T-helper 2 cell treated with Interferon-gamma antibody and Interleukin-4, amounts not matched to agents 5 μg/mL and 100 μg/mL, for 36 hours (primary cell): Measurements from ENCODE around the gene NEU4.
A peak's percentile ranks its signal among the peaks of the same experiment; 100 is the strongest.

ENCODE experiments used
- DNase-seq: peaks from one replicate; pipeline ENCODE4 v3.0.0; 2021; ENCODE audit warnings: low spot score
- H3K27ac Mint-ChIP-seq: one replicate; pipeline ENCODE4 v1.8.0; 2021; ENCODE audit warnings: mild to moderate bottlenecking, mixed read lengths
- H3K27me3 Mint-ChIP-seq: one replicate; pipeline ENCODE4 v1.8.0; 2021; ENCODE audit warnings: low read depth, mixed read lengths
- H3K36me3 Mint-ChIP-seq: one replicate; pipeline ENCODE4 v1.8.0; 2021; ENCODE audit warnings: low read depth, mixed read lengths
- H3K4me1 Mint-ChIP-seq: one replicate; pipeline ENCODE4 v1.8.0; 2021; ENCODE audit warnings: low read depth, mixed read lengths
- H3K4me3 Mint-ChIP-seq: one replicate; pipeline ENCODE4 v1.8.0; 2022; ENCODE audit warnings: mild to moderate bottlenecking, moderate library complexity, mixed read lengths
- H3K9me3 Mint-ChIP-seq: one replicate; pipeline ENCODE4 v1.8.0; 2021; ENCODE audit warnings: mixed read lengths

The NEU4 gene

GRCh38 chr2:241841181-241842066 is 32.4 kb downstream of the NEU4 start:
- Mint-ChIP-seq H3K9me3 (no peaks in the 10 kb centered on the region), H3K36me3 (no peaks in the 10 kb centered on the region), H3K4me3 (no peak overlapping the region), H3K27ac (no peak overlapping the region), H3K27me3 (peaks cover 24% of the 10 kb centered on the region), H3K4me1 (peaks cover 26% of the 10 kb centered on the region)
- DNase-seq, result no peak

DNA sequence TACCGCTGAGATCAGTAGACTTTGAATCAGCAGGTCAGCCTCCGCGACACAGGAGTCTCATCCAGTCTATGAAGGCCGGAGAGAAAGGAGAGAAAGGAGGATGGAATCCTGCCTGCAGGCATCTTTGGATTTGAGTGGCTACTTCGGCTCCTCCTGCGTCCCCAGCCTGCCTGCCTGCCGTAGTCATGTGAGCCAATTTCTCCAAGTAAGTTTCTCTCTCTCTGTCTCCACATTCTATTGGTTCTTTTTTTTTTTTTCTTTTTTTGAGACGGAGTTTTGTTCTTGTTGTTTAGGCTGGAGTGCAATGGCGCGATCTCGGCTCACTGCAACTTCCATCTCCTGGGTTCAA is 33.0 kb downstream of the NEU4 start:
- Mint-ChIP-seq H3K9me3 (no peaks in the 10 kb centered on the region), H3K4me3 (no peak overlapping the region), H3K4me1 (peaks cover 28% of the 10 kb centered on the region), H3K36me3 (no peaks in the 10 kb centered on the region), H3K27ac (no peak overlapping the region), H3K27me3 (peaks cover 19% of the 10 kb centered on the region)
- no peak for DNase-seq

GRCh38 chr2:241842620-241843211 is 33.7 kb downstream of the NEU4 start:
- H3K9me3 Mint-ChIP-seq, result no peaks in the 10 kb centered on the region
- DNase-seq, result peak; percentile 67
- H3K27ac Mint-ChIP-seq, result peak overlapping the region; percentile 77
- peak overlapping the region; percentile 76 for H3K4me3 Mint-ChIP-seq
- H3K36me3 Mint-ChIP-seq, result no peaks in the 10 kb centered on the region
- peaks cover 12% of the 10 kb centered on the region for H3K27me3 Mint-ChIP-seq
- peaks cover 27% of the 10 kb centered on the region for H3K4me1 Mint-ChIP-seq

DNA sequence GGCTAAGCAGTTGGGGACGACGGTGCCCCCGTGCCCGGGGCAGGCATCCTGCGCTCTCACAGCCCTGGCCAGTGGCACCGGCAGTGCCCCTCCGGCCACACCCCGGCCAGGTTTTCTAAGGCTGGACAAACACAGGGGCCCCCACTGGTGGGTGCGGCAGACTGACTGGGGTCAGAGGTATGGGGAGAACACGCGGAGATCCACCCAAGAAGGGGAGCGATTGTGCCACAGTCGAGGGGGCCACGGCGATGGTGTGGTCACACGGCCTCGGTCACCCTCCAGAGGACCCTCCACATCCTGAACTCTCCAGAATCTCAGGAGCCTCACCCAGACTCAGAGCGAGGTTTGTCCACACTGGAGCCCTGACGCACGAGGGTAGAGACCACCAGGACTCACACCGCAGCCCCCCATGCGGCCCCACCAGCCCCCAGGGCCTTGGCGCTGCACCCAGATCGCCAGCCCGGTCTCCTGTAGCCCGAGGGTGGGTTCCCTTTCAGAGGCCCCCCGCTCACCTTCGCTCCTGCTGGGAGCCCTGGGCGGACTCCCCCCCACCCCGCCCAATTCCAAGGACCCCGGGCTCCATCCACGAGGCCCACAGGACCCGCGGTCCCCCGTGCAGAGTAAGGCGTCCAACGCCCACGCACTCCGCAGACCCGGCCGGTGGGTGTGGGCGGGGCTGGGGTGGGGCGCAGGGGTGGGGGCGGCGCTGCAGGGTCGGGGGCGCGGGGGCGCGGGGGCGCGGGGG is 34.5 kb downstream of the NEU4 start:
- Mint-ChIP-seq H3K9me3 (no peaks in the 10 kb centered on the region), H3K36me3 (no peaks in the 10 kb centered on the region), H3K27me3 (peaks cover 5% of the 10 kb centered on the region), H3K4me1 (peaks cover 27% of the 10 kb centered on the region), H3K27ac (peak overlapping the region; percentile 77), H3K4me3 (peak overlapping the region; percentile 76)
- no peak for DNase-seq

DNA sequence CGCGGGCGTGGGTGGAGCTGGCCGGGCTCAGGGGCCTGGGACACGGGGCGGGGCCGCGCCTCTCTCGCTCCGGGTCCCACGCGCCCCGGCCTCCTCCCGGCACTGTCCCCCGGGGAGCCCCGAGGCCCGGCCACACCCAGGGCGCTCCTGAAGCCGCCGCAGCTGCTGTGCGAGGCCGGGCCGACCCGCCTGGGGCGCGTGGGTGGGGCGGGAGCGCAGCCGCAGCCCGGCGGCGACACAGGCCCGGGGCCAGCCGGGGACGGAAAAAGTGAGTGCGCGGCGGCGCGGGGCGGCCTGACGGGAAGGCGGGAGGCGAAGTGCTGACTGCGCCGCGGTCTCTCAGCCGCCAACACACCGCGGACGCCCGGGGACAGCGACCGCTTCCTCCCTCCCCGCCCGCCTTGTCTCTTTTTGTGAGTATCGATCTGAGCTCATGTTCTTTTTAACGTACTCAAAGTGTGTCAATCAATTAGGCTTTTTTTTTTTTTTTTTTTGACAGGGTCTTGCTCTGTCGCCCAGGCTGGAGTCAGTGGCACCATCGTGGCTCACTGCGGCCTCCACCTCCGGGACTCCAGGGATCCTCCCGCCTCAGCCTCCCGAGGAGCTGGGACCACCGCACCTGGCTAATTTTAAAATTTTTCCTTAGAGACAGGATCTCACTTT is 35.2 kb downstream of the NEU4 start:
- Mint-ChIP-seq H3K4me3 (peak overlapping the region; percentile 73), H3K27ac (peak overlapping the region; percentile 89), H3K36me3 (no peaks in the 10 kb centered on the region), H3K4me1 (peaks cover 25% of the 10 kb centered on the region), H3K27me3 (peaks cover 2% of the 10 kb centered on the region), H3K9me3 (no peaks in the 10 kb centered on the region)
- peak; percentile 96 for DNase-seq

DNA sequence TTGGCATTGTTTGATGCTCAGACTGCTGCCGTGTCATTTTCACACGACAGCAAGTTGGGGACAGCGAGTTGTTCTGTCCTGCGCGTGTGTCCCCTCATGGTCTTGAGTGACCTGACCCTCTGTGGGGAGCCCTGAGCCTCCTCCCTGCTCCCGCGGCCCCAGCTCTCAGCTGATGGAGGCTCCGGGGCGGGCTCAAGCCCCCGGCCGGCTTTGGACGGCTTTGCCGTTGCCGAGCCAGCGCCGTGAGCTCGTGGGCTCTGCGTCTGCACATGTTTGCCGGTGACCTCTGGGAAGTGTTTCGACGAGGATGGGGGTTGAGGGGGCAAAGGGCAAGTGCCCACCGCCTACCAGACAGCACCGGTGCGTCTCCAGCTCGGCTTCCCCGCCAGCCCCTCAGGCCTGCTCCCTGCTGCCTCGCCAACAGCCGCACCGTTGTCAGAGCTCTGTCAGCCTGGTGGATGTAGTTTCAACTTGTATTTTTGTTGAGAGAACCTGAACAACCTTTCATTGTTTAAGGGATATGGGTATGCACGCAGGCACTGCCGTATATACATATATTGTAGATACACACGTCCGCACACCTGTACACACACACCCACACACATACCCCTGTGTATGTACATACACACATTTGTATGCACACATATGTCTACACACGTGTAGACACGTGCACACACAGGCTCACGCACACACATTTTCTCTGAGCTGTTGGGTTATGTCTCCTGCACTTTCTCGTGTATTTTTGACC is 36.0 kb downstream of the NEU4 start:
- H3K27me3 Mint-ChIP-seq, result no peaks in the 10 kb centered on the region
- H3K4me1 Mint-ChIP-seq, result peaks cover 25% of the 10 kb centered on the region
- peak overlapping the region; percentile 73 for H3K4me3 Mint-ChIP-seq
- DNase-seq, result no peak
- no peaks in the 10 kb centered on the region for H3K9me3 Mint-ChIP-seq
- H3K27ac Mint-ChIP-seq, result peak overlapping the region; percentile 89
- no peaks in the 10 kb centered on the region for H3K36me3 Mint-ChIP-seq

DNA sequence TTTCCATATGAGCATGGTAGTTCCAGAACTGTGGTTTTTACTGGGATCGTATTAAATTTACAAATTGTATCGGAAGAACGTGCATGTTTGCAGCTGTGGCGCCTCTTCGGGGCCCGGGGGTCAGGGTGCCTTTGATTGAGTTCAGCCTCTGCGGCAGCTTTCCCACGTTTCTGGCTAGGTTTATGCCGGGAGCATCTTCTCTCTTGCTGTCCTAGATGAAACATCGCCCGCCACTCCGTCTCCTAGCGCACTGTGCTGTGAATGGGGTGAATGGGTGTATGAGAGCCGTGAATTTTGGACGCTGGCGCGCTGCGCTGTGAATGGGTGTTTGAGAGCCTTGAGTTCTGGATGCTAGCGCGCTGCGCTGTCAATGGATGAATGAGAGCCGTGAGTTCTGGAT is 37.4 kb downstream of the NEU4 start:
- Mint-ChIP-seq H3K9me3 (no peaks in the 10 kb centered on the region), H3K27ac (peak overlapping the region; percentile 81), H3K36me3 (no peaks in the 10 kb centered on the region), H3K4me3 (peak overlapping the region; percentile 73), H3K4me1 (peaks cover 25% of the 10 kb centered on the region), H3K27me3 (no peaks in the 10 kb centered on the region)
- no peak for DNase-seq

- Mint-ChIP-seq H3K27me3 (no peaks in the 10 kb centered on the region), H3K27ac (no peak overlapping the region), H3K4me3 (no peak overlapping the region), H3K9me3 (no peaks in the 10 kb centered on the region), H3K36me3 (no peaks in the 10 kb centered on the region), H3K4me1 (peaks cover 17% of the 10 kb centered on the region)
- no peak for DNase-seq
Observed at GRCh38 chr2:241848761-241849615, 40.0 kb downstream of the NEU4 start.

- no peak for DNase-seq
- no peaks in the 10 kb centered on the region for H3K27me3 Mint-ChIP-seq
- H3K4me1 Mint-ChIP-seq, result peaks cover 15% of the 10 kb centered on the region
- no peaks in the 10 kb centered on the region for H3K36me3 Mint-ChIP-seq
- H3K27ac Mint-ChIP-seq, result no peak overlapping the region
- H3K4me3 Mint-ChIP-seq, result no peak overlapping the region
- no peaks in the 10 kb centered on the region for H3K9me3 Mint-ChIP-seq
Observed at GRCh38 chr2:241849616-241850543, 40.9 kb downstream of the NEU4 start.

- Mint-ChIP-seq H3K9me3 (no peaks in the 10 kb centered on the region), H3K27ac (no peak overlapping the region), H3K27me3 (no peaks in the 10 kb centered on the region), H3K4me3 (no peak overlapping the region), H3K36me3 (no peaks in the 10 kb centered on the region), H3K4me1 (peaks cover 8% of the 10 kb centered on the region)
- no peak for DNase-seq
Observed at GRCh38 chr2:241850544-241851324, 41.7 kb downstream of the NEU4 start.

GRCh38 chr2:241851325-241852115 is 42.5 kb downstream of the NEU4 start:
- H3K4me1 Mint-ChIP-seq, result peaks cover 2% of the 10 kb centered on the region
- no peak overlapping the region for H3K4me3 Mint-ChIP-seq
- no peaks in the 10 kb centered on the region for H3K9me3 Mint-ChIP-seq
- no peaks in the 10 kb centered on the region for H3K36me3 Mint-ChIP-seq
- DNase-seq, result no peak
- no peaks in the 10 kb centered on the region for H3K27me3 Mint-ChIP-seq
- H3K27ac Mint-ChIP-seq, result no peak overlapping the region
